ENCODE measurements around the gene TMCO2.
"Not testable (repeated sequence)": the region's sequence is repeated elsewhere in the genome, so short reads cannot be mapped to it uniquely, and the experiment has no call there.

TMCO2 gene

GRCh38 chr1:40247655-40248054 lies at the start of gene TMCO2:
TMCO2 (plus strand) TSS chr1:40247937; CDS start chr1:40247994, 57 bp downstream.
- no peak for DNase-seq (ENCODE audit: extremely low read depth in 1 of 2, low read depth in 1 of 2)

GRCh38 chr1:40199126-40199525 lies 48.6 kb upstream of the TMCO2 start:
- no peak for DNase-seq (ENCODE audit: extremely low read depth in 1 of 2, low read depth in 1 of 2)

- DNase-seq (ENCODE audit: extremely low read depth in 1 of 2, low read depth in 1 of 2): no peak
These were observed 42.9 kb upstream of the TMCO2 start for GRCh38 chr1:40204856-40205255.

- DNase-seq (ENCODE audit: extremely low read depth in 1 of 2, low read depth in 1 of 2): no peak
These were observed 37.1 kb upstream of the TMCO2 start for GRCh38 chr1:40210511-40211204.

GRCh38 chr1:40218333-40218732 lies 29.4 kb upstream of the TMCO2 start:
- no peak for DNase-seq (ENCODE audit: extremely low read depth in 1 of 2, low read depth in 1 of 2)

- DNase-seq (ENCODE audit: extremely low read depth in 1 of 2, low read depth in 1 of 2): not testable (repeated sequence)
These were observed 26.2 kb upstream of the TMCO2 start for GRCh38 chr1:40221471-40221905.

GRCh38 chr1:40221977-40222772 lies 25.6 kb upstream of the TMCO2 start:
- no peak for DNase-seq (ENCODE audit: extremely low read depth in 1 of 2, low read depth in 1 of 2)

GRCh38 chr1:40224040-40224439 lies 23.7 kb upstream of the TMCO2 start:
- DNase-seq (ENCODE audit: extremely low read depth in 1 of 2, low read depth in 1 of 2): no peak

- no peak for DNase-seq (ENCODE audit: extremely low read depth in 1 of 2, low read depth in 1 of 2)
These were observed 21.5 kb upstream of the TMCO2 start for GRCh38 chr1:40226192-40226591.

- peak in 1 of 2 donors; percentile 13 for DNase-seq (ENCODE audit: extremely low read depth in 1 of 2, low read depth in 1 of 2)
These were observed 15.3 kb upstream of the TMCO2 start for GRCh38 chr1:40232444-40232843.

- DNase-seq (ENCODE audit: extremely low read depth in 1 of 2, low read depth in 1 of 2): no peak
These were observed 8.1 kb upstream of the TMCO2 start for GRCh38 chr1:40239626-40240025.

GRCh38 chr1:40240390-40240789 lies 7.3 kb upstream of the TMCO2 start:
- no peak for DNase-seq (ENCODE audit: extremely low read depth in 1 of 2, low read depth in 1 of 2)

GRCh38 chr1:40241362-40241761 lies 6.4 kb upstream of the TMCO2 start:
- DNase-seq (ENCODE audit: extremely low read depth in 1 of 2, low read depth in 1 of 2): no peak

GRCh38 chr1:40243351-40243750 lies 4.4 kb upstream of the TMCO2 start:
- DNase-seq (ENCODE audit: extremely low read depth in 1 of 2, low read depth in 1 of 2): no peak

- no peak for DNase-seq (ENCODE audit: extremely low read depth in 1 of 2, low read depth in 1 of 2)
These were observed 3.5 kb upstream of the TMCO2 start for GRCh38 chr1:40244138-40244744.

- no peak for DNase-seq (ENCODE audit: extremely low read depth in 1 of 2, low read depth in 1 of 2)
These were observed 2.1 kb upstream of the TMCO2 start for GRCh38 chr1:40245686-40246085.

- no peak for DNase-seq (ENCODE audit: extremely low read depth in 1 of 2, low read depth in 1 of 2)
These were observed 675 bp downstream of the TMCO2 start for GRCh38 chr1:40248412-40248811.

GRCh38 chr1:40251456-40251855 lies 3.7 kb downstream of the TMCO2 start:
- no peak for DNase-seq (ENCODE audit: extremely low read depth in 1 of 2, low read depth in 1 of 2)

- DNase-seq (ENCODE audit: extremely low read depth in 1 of 2, low read depth in 1 of 2): no peak
These were observed 4.9 kb downstream of the TMCO2 start for GRCh38 chr1:40252601-40253000.

- no peak for DNase-seq (ENCODE audit: extremely low read depth in 1 of 2, low read depth in 1 of 2)
These were observed 7.5 kb downstream of the TMCO2 start for GRCh38 chr1:40255231-40255630.

GRCh38 chr1:40256401-40257084 lies 8.8 kb downstream of the TMCO2 start:
- no peak for DNase-seq (ENCODE audit: extremely low read depth in 1 of 2, low read depth in 1 of 2)

Measured in activated CD8-positive, alpha-beta memory T cell treated with anti-CD3 and anti-CD28 coated beads for 1 hour (primary cell).